ENCODE data around the gene UBL4A. TPM values are rescaled to one million over a fixed set of nuclear protein-coding genes. Genes with fewer than 3 reads are reported as not detected.

UBL4A gene
- total and polyA plus RNA-seq, 2 of the 13 experiments (the other 11 are each of a cell fraction or from before 2014, with no cell fraction given): 16.8 to 25.5 TPM

DNA sequence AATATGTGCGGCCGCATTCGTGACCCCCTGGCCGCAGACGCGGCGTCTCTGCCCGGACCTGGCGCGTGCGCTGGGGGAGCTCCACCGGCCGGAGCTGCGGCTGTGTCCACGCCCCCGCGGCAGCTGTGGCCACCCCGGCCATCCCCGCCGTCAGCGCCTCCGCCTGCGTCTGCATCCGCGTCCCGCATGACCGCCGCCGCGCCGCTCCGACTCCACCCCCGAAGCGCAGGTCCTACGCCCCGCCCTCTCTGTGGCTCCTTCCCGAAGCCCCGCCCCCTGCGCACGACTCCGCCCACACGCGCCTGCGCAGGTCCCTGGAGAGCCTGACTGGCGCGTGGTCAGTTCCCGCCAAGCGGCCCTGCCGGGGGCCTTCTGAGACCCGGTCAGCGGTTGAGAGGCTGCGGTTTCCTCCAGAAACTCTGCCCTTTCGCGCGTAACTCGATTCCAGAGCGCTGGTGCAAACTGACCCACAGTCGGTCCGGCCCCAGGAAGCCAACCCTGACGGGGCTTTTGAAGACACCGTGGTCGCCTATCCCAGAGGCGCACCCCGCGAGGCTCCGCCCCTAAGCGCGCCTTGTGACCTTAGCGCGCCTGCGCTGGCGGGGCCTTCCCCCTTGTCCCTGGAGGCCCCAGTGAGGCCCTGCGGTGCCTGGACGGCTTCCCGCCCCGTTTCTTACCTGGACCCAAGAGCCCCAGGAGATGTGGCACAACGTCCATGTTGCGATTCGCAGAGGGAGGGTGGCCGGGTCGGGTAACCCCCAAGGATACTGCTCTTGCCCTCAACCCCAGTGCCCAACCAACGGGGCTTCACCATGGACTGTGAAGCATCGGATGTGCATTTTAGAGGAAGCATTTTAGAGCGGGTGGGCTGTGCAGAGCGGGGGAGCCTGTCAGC is 7.4 kb downstream of the UBL4A start, which contains the start of gene LAGE3 (continued):
- 0 out of 2 replicates have a peak, but pooled peaks have one; percentile 37 for TF ChIP-seq MEIS2 (CRISPR knock-in tag; IDR thresholded peaks at IDR 0.05)
- no peak for TF ChIP-seq ZNF746 (CRISPR knock-in tag; IDR thresholded peaks at IDR 0.05)
- TF ChIP-seq ZNF296 (CRISPR knock-in tag; conservative IDR thresholded peaks at IDR 0.05): no peak
- no peak for TF ChIP-seq POLR2AphosphoS2 (IDR thresholded peaks at IDR 0.05; ENCODE audit: low read depth, low read length)
- TF ChIP-seq IKZF4 (CRISPR knock-in tag; IDR thresholded peaks at IDR 0.05; ENCODE audit: borderline replicate concordance, low read depth, not compliant biosample characterization): no peak
- no peak for TF ChIP-seq GLMP (CRISPR knock-in tag; IDR thresholded peaks at IDR 0.05; ENCODE audit: borderline replicate concordance)
- no peak for TF ChIP-seq ZNF557 (CRISPR knock-in tag; IDR thresholded peaks at IDR 0.05)
- no peak for TF ChIP-seq ATF1 (CRISPR knock-in tag; IDR thresholded peaks at IDR 0.05)
- TF ChIP-seq CENPX (CRISPR knock-in tag; IDR thresholded peaks at IDR 0.05): no peak
- no peak for TF ChIP-seq ZNF24 (IDR thresholded peaks at IDR 0.05)
- no peak for TF ChIP-seq TCF12 (IDR thresholded peaks at IDR 0.05)
- TF ChIP-seq TCF12 (CRISPR knock-in tag; IDR thresholded peaks at IDR 0.05): no peak
- TF ChIP-seq ZNF160 (CRISPR knock-in tag; IDR thresholded peaks at IDR 0.05): peak; percentile 39; the same call in 1 of the 2 replicates
- TF ChIP-seq ZNF546 (CRISPR knock-in tag; conservative IDR thresholded peaks at IDR 0.05): peak; percentile 67; the same call in 1 of the 2 replicates
- TF ChIP-seq TEAD3 (CRISPR knock-in tag; optimal IDR thresholded peaks at IDR 0.05; ENCODE audit: borderline replicate concordance): no peak
- no peak for TF ChIP-seq ZSCAN12 (CRISPR knock-in tag; IDR thresholded peaks at IDR 0.05)
- no peak for TF ChIP-seq ZNF558 (CRISPR knock-in tag; IDR thresholded peaks at IDR 0.05; ENCODE audit: borderline replicate concordance)
- TF ChIP-seq STAT5B (CRISPR knock-in tag; IDR thresholded peaks at IDR 0.05): no peak
- TF ChIP-seq SETDB1 (CRISPR knock-in tag; IDR thresholded peaks at IDR 0.05; ENCODE audit: borderline replicate concordance): no peak
- no peak for TF ChIP-seq ZBTB2 (CRISPR knock-in tag; IDR thresholded peaks at IDR 0.05; ENCODE audit: low read depth)
- no peak for TF ChIP-seq ZNF513 (CRISPR knock-in tag; conservative IDR thresholded peaks at IDR 0.05)
- TF ChIP-seq SRSF1 (optimal IDR thresholded peaks at IDR 0.05; ENCODE audit: low read depth, low read length): no peak
- TF ChIP-seq NFYB (CRISPR knock-in tag; IDR thresholded peaks at IDR 0.05): no peak
- peak; percentile 80 for TF ChIP-seq SP5 (CRISPR knock-in tag; IDR thresholded peaks at IDR 0.05; ENCODE audit: borderline replicate concordance, low read depth)
- TF ChIP-seq ZNF224 (CRISPR knock-in tag; IDR thresholded peaks at IDR 0.05): 0 out of 2 replicates have a peak, but pooled peaks have one; percentile 54
- peak; percentile 55 for TF ChIP-seq ZNF501 (CRISPR knock-in tag; IDR thresholded peaks at IDR 0.05)
- no peak for TF ChIP-seq ZBTB25 (CRISPR knock-in tag; IDR thresholded peaks at IDR 0.05)
